Progenitor cell of endocrine pancreas (in vitro differentiated cells): ENCODE measurements around the gene RNF217. TPM values are rescaled to one million over a fixed set of nuclear protein-coding genes. Genes with fewer than 3 reads are reported as not detected.

Experiments
- DNase-seq: peaks from one replicate; pipeline ENCODE4 v3.0.0; 2021; ENCODE audit warnings: low spot score; ENCODE audit not compliant: unreplicated experiment
- H3K27ac Mint-ChIP-seq: 2 replicates; pipeline ENCODE4 v1.8.0; 2021; ENCODE audit warnings: mild to moderate bottlenecking, moderate library complexity, mixed read lengths
- H3K27me3 Mint-ChIP-seq: 2 replicates; pipeline ENCODE4 v1.8.0; 2021; ENCODE audit warnings: mixed read lengths
- H3K36me3 Mint-ChIP-seq: 2 replicates; pipeline ENCODE4 v1.8.0; 2022; ENCODE audit warnings: mixed read lengths; ENCODE audit not compliant: insufficient read depth
- H3K4me1 Mint-ChIP-seq: 2 replicates; pipeline ENCODE4 v1.8.0; 2021; ENCODE audit warnings: low read depth, mixed read lengths
- H3K4me3 Mint-ChIP-seq: 2 replicates; pipeline ENCODE4 v1.8.0; 2021; ENCODE audit warnings: low read depth, mild to moderate bottlenecking, moderate library complexity, mixed read lengths
- H3K9me3 Mint-ChIP-seq: 2 replicates; pipeline ENCODE4 v1.8.0; 2021; ENCODE audit warnings: low read depth, mixed read lengths
- total RNA-seq: library from RNA; stranded (reverse); gene quantifications from 2 replicates; pipeline ENCODE4 v1.2.1, GENCODE V29; 2021
- TF ChIP-seq, protein P1 (sequence below): fragments of 200-600 bp; sonication (generic); IDR thresholded peaks from one replicate; pipeline ENCODE4 v1.5.0; 2021; ENCODE audit warnings: antibody characterized with exemption, mild to moderate bottlenecking; ENCODE audit not compliant: unreplicated experiment

Gene RNF217
- total RNA-seq, 1 donor from 2014 or later: 22.6 TPM

- no peaks in the 10 kb centered on the region for H3K27me3 Mint-ChIP-seq
- peaks cover 39% of the 10 kb centered on the region for H3K36me3 Mint-ChIP-seq
- no peak for DNase-seq
- TF ChIP-seq, protein P1, sequence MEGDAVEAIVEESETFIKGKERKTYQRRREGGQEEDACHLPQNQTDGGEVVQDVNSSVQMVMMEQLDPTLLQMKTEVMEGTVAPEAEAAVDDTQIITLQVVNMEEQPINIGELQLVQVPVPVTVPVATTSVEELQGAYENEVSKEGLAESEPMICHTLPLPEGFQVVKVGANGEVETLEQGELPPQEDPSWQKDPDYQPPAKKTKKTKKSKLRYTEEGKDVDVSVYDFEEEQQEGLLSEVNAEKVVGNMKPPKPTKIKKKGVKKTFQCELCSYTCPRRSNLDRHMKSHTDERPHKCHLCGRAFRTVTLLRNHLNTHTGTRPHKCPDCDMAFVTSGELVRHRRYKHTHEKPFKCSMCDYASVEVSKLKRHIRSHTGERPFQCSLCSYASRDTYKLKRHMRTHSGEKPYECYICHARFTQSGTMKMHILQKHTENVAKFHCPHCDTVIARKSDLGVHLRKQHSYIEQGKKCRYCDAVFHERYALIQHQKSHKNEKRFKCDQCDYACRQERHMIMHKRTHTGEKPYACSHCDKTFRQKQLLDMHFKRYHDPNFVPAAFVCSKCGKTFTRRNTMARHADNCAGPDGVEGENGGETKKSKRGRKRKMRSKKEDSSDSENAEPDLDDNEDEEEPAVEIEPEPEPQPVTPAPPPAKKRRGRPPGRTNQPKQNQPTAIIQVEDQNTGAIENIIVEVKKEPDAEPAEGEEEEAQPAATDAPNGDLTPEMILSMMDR: no peak
- H3K4me1 Mint-ChIP-seq: peaks cover 14% of the 10 kb centered on the region
- peaks cover 12% of the 10 kb centered on the region for H3K9me3 Mint-ChIP-seq
- H3K27ac Mint-ChIP-seq: no peak overlapping the region
- H3K4me3 Mint-ChIP-seq: no peak overlapping the region
Measured at GRCh38 chr6:124974771-124975377, 12.6 kb downstream of the RNF217 start.

DNA sequence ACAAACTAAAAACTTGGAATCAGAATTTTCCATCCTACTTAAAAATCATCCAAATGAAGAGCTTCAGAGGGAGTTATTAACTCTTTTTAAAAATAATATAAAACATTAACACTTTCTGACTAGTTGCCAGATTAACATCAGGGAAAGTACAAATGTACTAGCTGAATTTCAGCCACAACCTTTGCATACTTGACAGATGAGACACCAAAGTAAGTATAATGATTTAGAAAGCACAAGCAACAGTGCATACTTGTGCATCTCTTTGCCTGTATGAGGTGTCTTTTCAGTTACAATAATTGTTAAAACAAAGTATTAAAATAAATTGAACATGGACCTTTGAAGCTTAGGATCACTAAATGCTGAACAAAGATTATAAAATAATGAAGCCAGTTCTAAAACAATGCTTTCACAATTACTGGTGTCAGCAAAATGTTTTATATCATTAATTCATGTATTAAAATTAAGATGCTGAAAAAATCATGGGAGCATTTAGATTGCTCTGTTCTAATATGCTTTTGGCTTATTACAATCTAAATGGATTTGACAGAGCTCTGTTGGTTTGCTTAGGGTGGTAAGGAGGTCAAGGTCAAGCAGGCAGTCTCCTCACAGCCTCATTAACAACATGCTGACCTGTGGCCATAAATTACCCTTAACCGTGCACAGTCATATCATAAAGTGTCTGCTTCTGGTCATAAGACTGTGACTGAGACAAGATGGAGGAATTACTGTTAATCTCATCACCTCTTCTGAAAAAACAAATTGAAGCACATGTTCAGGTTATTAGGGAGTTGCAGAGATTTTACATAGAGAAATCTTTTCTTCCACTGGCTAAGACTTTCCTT lies 15.1 kb downstream of the RNF217 start:
- H3K36me3 Mint-ChIP-seq: peaks cover 31% of the 10 kb centered on the region
- no peak for DNase-seq
- no peak overlapping the region for H3K27ac Mint-ChIP-seq
- H3K27me3 Mint-ChIP-seq: no peaks in the 10 kb centered on the region
- H3K9me3 Mint-ChIP-seq: peaks cover 14% of the 10 kb centered on the region
- peaks cover 27% of the 10 kb centered on the region for H3K4me1 Mint-ChIP-seq
- TF ChIP-seq, protein P1: no peak
- H3K4me3 Mint-ChIP-seq: no peak overlapping the region

- Mint-ChIP-seq H3K36me3 (peaks cover 25% of the 10 kb centered on the region), H3K9me3 (peaks cover 14% of the 10 kb centered on the region), H3K27ac (no peak overlapping the region), H3K4me1 (peaks cover 27% of the 10 kb centered on the region), H3K4me3 (no peak overlapping the region), H3K27me3 (no peaks in the 10 kb centered on the region)
- TF ChIP-seq, protein P1: no peak
- no peak for DNase-seq
Measured at GRCh38 chr6:124978451-124979293, 16.4 kb downstream of the RNF217 start.

GRCh38 chr6:124979294-124979678 lies 17.0 kb downstream of the RNF217 start:
- TF ChIP-seq, protein P1: no peak
- DNase-seq: no peak
- peaks cover 27% of the 10 kb centered on the region for H3K4me1 Mint-ChIP-seq
- no peak overlapping the region for H3K4me3 Mint-ChIP-seq
- H3K27me3 Mint-ChIP-seq: no peaks in the 10 kb centered on the region
- H3K27ac Mint-ChIP-seq: no peak overlapping the region
- H3K36me3 Mint-ChIP-seq: peaks cover 25% of the 10 kb centered on the region
- peaks cover 14% of the 10 kb centered on the region for H3K9me3 Mint-ChIP-seq

GRCh38 chr6:124982669-124983068 lies 20.4 kb downstream of the RNF217 start:
- Mint-ChIP-seq H3K4me1 (peaks cover 18% of the 10 kb centered on the region), H3K36me3 (peaks cover 22% of the 10 kb centered on the region), H3K27ac (no peak overlapping the region), H3K9me3 (peaks cover 14% of the 10 kb centered on the region), H3K27me3 (no peaks in the 10 kb centered on the region), H3K4me3 (no peak overlapping the region)
- TF ChIP-seq, protein P1: no peak
- no peak for DNase-seq
